HG02678 (cell line): ENCODE data around the gene PTPN13.

Experiments
- ATAC-seq: cut with Tn5 transposase; IDR thresholded peaks from one replicate; pipeline ENCODE4 v1.9.1; 2021; ENCODE audit warnings: mild to moderate bottlenecking, moderate library complexity; ENCODE audit not compliant: unreplicated experiment

The PTPN13 gene

GRCh38 chr4:86809809-86810208 is 215.7 kb downstream of the PTPN13 start:
- ATAC-seq = no peak

GRCh38 chr4:86810847-86811246 is 216.7 kb downstream of the PTPN13 start:
- no peak for ATAC-seq

DNA sequence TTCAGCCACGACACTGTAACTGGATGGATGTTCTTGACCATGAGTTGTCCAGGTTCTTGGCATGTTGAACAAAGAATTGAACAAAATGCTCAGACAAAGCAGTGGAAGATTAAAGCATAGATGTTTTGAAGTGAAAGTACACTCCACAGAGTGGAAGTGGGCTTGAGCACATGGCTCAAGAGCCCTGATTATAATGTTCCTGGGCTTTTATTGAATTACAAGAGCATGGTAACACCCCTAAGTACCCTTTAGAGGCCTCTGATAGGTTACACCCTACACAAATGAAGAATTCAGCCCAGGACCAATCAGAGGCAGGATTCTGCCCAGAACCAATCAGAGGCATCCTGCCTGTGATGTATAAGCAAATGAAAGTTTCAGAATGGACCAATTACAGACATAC is 221.5 kb downstream of the PTPN13 start:
- ATAC-seq = no peak

- ATAC-seq = no peak
These were observed 222.6 kb downstream of the PTPN13 start for GRCh38 chr4:86816501-86817273.

GRCh38 chr4:86818211-86818610 is 224.1 kb downstream of the PTPN13 start:
- no peak for ATAC-seq

GRCh38 chr4:86818841-86819240 is 224.7 kb downstream of the PTPN13 start:
- ATAC-seq = no peak

DNA sequence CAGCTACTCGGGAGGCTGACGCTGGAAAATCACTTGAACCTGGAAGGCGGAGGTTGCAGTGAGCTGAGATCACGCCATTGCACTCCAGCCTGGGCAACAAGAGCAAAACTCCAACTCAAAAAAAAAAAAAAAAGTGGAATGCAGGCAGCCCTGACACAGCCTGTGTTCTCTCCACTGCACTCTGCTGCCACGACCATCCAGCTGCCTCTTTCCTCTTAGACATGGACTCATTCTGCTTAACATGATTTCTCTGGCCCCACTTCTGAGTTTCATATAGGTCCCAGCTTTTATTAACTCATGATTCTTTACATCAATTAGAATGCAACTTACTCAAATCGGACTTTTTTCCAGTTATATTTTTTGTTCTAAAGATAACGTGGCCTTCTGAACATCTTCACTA is 225.4 kb downstream of the PTPN13 start:
- no peak for ATAC-seq

DNA sequence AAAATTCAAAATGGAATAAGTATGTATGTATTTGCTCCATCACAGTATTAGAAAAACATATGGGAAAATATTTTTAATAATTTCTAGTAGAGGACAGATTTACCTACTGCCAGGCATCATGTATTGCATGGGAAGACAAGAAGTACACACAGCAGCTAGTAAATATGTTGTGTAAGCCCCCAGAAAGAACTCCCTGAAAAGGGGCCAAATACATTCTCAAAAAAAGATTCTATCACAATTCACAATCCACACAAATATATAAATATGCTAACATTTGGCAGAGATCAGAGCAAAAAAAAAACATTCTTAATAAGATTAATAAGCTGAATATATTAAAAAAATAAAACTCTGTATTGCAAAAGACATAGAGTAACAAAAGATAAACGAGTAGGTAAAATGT is 227.0 kb downstream of the PTPN13 start:
- ATAC-seq = no peak

DNA sequence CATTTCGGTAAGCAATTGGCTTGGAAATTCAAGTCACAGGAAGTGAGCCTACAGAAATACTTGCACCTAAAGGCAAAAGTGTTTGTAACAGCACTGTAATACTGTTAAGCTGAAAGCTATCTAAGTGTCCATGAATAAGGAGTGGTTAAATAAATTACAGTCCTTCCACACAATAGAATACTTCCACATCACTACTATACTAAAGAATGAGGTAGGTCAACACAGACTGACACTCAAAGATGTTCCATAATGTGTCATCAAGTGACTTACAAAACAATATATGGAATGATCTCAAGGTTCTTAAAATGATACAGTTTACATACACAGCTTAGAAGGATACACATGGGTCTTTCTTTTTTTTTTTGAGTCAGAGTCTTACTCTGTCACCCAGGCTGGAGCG is 228.0 kb downstream of the PTPN13 start:
- ATAC-seq = no peak

DNA sequence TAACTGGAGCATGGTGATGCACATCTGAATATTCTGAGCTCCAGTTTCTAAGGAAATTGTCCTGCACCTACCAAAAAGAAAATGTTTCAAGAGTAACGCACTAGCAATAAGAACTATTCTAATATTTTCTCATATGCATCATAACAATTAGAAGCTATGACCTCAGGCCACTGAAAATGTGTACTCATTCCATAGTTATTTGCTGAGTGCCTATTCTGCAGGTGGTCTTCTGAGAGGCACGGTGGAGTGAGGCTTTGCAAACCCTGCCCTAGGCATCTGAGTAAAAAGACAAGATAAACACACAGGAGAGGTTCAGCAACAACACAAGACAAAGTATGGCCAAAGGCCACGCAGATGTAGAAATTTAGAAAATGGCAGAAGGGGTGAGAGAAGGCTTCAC is 231.4 kb downstream of the PTPN13 start:
- ATAC-seq = no peak

DNA sequence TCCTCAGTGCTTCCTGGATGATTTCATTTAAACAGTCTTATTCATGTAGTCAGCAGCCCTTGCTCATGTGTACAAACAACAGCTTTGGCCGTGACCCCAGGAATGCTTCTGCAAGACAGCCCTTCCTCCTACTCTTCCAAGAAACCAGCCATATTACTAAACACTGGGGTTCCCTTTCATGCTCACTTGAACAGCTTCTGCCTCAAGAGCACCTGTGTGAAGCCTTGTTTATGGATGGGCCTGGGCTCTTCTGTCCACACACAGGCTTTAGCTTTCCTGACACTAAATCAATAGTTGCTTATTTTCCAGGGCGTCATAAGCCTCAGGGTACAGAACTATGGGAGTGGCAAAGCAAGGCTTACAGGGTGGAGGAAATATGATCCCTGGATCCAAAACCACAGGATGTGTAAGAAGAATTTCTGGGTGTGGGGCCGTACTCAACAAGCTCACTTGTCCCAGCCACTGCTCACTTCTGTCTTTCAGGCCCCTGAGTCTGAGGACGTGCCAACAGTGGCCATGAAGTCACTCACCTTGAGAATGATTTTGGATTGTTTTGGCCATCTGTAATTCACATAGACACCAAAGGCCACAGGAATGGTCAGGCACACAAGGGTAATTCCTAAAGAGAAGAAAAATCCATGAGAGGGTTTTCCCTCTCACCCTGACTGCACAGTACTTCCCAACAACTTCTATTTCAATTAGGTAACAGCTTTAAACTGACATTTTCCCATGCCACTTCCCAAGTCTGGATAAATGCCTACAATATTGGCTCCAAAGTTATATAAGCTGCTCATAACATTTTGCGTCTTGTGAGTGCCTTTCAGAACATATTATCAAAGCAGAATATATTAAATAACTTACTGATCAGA is 237.4 kb downstream of the PTPN13 start:
- ATAC-seq = no peak

DNA sequence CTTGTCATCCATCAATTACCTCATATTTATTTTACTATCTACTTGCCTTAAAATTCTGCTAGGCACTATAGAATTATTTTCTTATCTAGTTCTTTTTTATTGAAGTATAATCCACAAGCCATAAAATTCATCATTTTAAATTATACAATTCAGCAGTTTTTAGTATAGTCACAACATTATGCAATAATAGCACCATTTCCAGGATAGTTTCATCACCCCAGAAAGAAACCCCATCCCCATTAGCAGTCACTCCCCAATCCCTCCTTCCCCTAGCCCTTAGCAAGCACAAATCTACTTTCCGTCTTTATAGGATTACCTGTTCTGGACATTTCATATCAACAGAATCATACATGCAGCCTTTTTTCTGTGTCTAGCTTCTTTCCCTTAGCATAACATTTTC is 239.5 kb downstream of the PTPN13 start:
- no peak for ATAC-seq

GRCh38 chr4:86834901-86835300 is 240.8 kb downstream of the PTPN13 start:
- ATAC-seq = no peak

DNA sequence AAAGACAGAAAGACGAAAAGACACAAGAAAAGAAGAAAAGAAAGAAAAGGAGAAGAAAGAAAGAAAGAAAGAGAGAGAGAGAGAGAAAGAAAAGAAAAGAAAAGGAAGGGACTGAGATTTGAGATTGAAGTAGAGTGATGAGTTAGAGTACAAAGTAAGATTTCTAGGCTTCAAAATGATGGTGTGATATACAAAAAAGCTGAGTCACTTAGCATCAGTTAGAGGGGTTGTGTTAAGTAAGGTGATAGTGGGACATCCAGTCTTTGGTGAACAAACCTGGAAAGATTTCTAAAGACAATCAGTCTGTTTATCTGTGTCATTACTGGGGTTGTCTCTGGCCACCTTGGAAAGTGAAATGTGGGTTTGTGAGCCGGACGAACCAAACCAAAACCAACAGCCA is 241.6 kb downstream of the PTPN13 start:
- ATAC-seq = no peak

- no peak for ATAC-seq
These were observed 243.8 kb downstream of the PTPN13 start for GRCh38 chr4:86837691-86838503.

DNA sequence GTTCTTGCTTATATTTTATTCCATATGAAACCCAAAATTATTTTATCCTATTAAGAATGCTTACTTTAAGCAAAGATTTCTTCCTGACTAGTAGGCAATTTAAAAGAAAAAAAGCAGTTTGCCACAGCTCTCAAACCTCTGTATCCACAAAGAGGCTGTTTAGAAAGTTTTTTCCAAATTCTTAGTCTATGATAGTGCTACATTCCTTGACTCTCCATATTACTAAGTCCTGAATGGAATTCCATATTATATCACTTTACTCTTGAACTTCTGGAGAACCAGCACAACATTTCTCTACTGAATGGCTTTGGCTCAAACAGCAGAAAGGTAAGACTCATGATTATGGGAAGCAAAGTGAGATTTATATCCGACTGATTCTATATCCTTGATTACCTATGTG is 246.7 kb downstream of the PTPN13 start:
- ATAC-seq = no peak

DNA sequence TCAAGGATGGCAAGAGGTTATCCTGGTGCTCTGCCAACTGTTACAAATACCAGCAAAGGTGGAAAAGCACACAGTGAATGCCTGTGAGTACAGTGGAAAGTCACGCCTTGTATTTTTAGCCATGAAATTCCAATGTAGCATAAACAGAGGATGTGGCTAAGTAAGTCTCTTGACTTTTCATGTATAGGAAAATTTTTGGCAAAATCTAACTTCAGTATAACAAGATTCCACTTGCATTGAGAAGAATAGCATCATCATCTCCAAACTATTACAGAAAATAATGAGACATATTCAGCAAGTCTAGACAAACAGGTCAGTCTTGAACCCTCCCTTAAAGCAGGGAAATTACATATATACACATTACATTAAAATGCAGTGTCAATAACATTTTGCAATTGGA is 247.2 kb downstream of the PTPN13 start:
- ATAC-seq = no peak

- ATAC-seq = no peak
These were observed 251.5 kb downstream of the PTPN13 start for GRCh38 chr4:86845593-86845992.

GRCh38 chr4:86846921-86847320 is 252.8 kb downstream of the PTPN13 start:
- ATAC-seq = no peak

GRCh38 chr4:86847571-86847970 is 253.5 kb downstream of the PTPN13 start:
- no peak for ATAC-seq

DNA sequence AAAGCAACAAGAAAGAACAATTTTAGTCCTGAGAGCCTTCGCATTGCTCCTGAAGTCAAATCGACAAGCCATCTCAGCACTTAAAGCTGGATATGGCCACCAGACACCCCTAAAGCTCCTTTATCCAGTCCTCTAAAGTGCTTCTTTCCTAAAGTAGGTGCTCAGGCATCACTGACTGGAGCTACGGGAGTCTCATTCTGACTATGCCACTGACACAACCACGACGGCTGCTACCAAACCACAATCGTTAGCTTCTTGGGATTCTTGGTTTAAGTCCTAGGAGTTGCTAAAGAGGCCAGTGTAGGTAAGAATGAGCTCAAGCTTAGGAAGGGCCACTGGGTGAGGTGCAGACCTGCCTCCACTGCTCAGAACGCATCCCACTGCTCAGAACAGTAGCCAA is 254.0 kb downstream of the PTPN13 start:
- ATAC-seq = no peak
